DMS79 (cell line): ENCODE data around the gene OVAAL.
A peak's percentile ranks its signal among the peaks of the same experiment; 100 is the strongest.

Experiments
- DNase-seq: peaks from one replicate; lab custom pipeline; 2025; lab: John Stamatoyannopoulos, UW

Gene OVAAL

DNA sequence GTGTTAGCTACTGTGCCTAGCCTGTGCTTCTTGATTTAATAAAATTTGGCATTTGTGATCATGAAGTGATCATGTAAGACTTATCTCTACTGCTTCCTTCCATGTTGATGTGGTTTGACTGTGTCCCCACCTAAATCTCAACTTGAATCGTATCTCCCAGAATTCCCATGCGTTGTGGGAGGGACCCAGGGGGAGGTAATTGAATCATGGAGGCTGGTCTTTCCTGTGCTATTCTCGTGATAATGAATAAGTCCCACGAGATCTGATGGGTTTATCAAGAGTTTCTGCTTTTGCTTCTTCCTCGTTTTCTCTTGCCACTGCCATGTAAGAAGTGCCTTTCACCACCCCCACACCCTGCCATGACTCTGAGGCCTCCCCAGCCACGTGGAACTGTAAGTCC is at the start of gene OVAAL:
Gene OVAAL (plus strand): TSS at position 301 of the 400 bp plus-strand sequence.
- no peak for DNase-seq

DNA sequence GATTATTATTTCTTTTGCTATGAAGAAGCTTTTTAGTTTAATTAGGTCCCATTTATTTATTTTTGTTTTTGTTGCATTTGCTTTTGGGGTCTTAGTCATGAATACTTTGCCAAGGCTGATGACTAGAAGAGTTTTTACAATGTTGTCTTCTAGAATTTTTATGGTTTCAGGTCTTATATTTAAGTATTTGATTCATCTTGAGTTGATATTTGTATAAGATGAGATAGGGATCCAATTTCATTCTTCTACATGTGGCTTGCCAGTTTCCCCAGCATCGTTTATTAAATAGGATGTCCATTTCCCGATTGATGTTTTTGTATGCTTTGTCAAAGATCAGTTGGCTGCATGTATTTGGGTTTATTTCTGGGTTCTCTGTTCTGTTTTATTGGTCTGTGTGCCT is 47.9 kb upstream of the OVAAL start:
- no peak for DNase-seq

DNA sequence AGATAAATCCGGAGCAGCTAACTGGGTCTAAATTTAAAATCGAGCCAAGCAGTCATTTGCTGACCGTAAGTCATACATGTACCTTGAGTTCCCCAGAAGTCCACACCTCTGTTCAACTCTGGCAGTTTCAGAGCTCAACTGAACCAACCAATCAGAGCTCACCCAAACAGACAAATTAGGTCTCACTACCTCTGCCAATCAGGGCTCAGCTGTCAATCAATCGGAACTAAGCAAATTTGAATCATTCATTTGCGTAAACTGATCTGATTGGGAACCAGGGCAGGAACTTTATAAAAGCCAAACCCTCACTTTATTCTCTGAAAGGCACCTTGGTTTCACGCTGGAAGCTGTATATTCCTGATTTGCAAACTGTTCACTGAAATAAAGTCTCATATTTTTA is 45.2 kb upstream of the OVAAL start:
- DNase-seq: no peak

DNA sequence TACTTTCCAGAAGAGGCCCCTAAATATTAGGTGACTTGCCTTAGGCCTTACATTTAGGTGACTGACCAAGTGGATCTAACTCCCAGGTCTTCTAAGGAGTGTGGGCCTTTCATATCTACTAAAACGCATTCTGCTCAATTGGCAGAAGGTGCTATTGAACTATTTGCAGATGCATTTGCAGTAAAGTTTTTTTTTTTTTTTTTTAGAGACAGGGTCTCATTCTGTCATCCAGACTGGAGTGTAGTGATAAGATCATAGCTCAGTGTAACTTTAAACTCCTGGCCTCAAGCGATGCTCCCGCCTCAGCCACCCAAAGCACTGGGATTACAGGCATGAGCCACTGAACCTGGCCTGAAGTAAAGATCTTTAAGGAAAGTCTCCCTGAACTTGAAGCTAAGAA is 43.4 kb upstream of the OVAAL start:
- DNase-seq: no peak

DNA sequence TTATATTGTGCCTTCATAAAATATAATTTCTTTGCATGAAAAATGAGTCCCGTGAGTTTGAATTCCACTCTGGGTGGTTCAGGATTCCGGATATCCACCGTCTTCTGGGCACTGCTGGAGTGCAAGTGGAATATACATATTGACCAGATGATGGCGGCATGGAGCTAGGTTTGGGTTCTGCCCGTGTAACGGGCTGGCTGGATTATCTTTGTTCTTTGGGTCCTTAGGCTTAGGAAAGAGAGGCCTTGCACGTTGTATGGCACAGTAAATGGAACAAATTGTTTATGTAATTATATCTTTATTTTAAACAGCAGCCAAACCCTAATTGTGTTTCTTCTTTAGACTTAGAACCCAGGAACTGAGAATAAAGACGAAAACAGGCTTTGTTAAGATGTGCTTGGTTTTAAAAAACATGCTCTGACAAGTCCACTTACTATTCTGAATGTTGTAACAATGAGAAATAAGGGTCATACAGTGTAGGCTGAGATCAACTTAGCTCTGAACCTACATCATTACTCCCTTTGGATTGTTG is 42.8 kb upstream of the OVAAL start:
- peak; percentile 47 for DNase-seq

DNA sequence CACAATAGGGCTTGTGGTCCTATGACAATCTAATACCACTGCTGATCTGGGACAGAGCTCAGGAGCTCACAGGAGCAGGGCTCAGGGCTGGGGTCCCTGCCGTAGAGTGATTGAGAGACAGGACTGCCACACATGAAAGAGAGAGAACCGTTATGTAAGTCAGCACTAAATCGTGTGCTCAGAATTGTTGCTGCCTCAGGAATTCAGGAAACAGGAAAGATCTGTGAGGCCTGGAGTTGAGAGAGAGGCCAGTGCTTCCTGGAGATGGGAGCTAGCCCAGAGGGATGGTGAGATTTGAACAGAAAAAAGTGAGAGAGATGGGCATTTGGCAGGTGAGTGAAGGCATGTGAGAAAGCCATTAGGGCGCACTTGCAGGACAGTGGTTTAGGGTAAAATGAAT is 38.9 kb upstream of the OVAAL start:
- no peak for DNase-seq

DNA sequence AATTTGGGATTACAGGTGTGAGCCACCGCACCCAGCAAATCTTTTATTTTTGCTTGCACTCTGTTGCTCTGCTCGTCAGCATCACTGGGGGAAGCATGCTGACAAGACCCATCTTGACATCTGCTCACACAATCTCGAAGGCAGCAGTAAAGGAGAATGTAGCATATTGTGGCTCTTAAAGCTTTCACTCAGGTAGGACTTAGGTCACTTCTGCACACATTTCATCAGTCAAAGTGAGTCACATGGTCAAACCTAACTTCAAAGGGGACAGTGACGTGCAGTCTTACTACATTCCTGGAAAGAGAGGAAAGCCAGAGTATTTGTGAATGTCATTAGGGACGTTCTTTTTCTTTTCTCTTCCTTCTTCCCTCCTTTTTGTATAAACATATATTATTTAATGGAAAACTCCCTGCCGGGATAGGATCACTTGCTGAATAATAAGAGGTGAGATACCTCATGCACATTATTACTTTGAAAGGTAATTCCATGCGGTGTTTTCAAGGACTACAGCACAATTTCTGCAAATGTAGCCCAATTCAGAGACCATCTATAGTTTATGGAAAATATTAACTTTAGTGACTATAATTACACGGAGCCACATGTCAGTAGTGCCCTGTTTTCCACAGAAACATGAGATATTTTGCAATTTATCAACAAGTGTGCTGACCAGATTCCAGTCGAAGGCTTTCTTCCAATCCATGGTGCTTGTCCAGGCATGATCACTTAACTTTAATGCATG is 37.1 kb upstream of the OVAAL start:
- no peak for DNase-seq

DNA sequence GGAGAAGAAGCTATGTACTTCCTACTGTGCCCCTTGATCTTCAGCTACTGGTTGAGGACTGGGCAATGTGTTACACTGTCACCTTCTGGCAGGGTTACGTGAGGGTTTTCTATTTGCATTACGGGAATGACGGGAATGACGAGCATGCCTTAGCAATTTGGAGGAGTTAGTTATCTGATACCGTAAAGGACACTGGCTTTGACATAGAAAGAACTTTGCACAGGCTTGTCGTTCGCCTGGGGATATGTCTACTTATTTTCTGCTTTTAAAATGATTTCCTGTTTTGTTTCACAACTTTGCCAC is 36.6 kb upstream of the OVAAL start:
- DNase-seq: no peak

DNA sequence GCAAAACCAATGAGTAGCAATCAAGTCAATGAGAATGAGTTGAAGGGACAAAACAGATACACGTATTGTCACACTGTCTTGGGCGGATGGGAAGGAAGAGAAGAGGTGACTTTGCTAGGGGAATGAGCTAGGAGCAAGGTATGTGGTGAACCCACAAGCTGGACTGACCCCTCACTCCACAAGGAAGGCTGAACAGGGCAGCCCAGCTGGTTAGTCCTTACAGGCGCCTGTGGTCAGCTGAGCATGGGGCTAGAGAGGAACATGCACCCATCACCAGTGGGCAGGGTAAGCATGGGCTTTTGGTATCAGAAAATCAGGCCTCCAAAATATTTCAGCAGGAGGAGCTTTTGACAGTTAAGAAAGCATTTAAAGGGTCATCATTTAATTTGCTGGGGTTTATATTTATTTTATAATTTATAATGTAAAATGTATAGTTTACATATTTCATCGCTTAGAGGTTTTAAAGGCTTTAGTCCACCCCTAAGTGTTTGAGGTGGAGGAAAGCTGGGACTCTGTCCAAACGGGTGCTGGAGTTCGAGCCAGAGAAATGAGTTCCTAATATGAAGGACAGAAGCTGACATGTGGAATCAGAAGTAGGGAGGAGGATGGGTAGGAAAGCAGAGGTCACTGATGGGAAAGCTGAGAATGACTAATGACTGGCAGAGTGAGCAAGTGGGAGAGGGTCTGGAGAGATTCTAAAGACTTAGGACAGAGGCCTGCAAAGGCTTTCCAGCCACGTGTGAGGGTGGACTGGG is 34.4 kb upstream of the OVAAL start:
- no peak for DNase-seq

DNA sequence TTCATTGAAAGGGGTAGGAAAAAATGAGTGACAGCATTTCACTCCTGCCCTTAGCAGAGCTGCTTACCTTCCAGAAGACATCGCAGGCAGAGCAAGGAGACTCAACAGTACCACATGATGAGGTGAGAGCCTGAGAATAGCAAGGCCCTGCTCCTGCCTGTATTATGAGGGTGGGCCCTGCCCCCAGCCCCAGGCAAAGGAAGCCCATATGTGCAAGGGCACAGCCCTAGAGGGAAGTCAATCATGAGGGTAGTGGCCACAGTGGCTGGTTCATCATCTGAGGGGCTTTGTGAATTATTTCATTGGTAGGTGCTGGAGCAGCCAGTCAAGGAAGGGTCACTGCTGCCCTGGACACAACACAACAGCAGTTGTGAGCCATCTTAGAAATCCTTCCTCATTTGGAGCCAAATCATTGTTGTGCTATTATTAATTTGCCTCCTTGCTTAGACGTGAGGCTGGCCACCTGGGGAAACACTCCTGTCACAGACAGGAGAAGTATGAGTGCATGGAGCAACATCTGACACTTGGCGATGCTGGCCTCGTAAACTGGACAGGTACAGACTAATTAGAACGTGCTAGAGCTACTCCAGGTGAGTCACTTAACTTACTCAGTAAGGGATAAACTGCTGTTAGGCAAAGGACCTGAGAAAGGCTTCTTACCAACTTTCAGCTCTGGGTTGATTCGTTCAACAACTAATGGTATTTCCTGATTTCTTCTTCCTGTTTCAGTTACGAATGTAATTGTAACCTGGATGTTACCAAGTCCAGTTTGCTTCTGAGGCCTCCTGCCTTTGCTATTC is 33.6 kb upstream of the OVAAL start:
- no peak for DNase-seq

DNA sequence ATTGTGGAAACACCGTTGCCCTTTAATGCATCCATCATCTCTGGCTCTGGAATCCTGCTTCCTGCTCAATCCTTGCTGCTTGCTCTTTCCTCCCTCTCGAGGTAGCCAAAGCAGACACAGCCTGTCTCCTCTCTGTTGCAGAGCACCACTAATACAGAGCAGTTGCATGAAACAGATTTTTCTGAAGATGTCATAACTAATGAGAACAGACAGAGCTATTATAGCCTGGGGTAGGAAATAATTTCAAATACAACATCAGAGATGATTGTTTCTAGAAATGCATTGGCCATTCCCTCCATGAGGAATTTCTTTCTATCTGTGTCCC is 33.1 kb upstream of the OVAAL start:
- no peak for DNase-seq

DNA sequence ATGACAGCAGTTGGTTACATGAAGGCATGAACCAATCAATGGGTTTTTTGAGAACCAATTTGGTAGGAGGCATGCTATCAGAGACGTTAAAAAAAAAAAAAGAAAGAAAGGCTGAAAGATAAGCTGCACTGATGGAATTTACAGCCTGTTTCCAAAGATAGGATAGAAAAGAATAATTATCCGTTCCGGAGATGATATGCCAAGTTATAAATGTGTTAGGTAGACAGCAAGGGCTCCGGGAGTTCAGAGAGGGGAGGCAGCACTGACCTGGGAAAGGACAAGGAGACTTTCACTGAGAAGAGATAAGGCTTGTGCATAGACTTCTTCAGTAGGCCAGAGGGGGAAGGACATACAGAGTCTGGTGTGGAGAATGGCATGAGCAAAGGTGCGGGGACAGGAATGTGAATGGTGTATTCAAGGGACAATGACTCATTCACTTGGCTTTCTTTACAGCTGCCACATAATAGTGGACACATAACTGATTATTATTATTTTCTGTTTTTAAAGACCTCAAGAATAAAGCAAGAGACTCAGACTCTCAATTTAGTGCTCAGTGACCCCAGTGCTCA is 31.6 kb upstream of the OVAAL start:
- DNase-seq: no peak

DNA sequence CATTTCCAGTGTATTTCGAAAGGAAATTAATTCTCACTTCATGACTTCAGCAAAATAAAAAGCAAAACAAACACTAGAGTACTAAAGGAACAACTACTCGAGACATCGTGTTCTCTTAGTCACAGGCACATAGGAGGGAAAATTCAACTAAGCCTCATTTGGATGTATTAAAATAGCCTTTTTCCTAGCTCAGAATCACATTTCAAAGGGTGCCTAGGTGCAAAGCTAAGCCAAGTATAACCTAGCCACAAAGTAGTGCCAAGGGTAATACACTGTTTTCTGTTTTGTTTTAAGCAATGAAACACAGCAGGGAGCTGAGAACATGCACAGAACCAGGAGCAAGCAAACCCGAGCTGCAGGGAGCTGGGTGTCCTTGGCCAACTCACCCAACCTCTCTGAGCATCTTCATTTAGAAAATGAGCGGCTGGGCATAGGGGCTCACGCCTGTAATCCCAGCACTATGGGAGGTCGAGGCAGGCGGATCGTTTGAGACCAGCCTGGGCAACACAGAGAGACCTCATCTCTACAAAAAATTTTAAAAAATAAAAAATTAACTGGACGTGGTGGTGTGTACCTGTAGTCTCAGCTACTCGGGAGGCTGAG is 29.8 kb upstream of the OVAAL start:
- no peak for DNase-seq

DNA sequence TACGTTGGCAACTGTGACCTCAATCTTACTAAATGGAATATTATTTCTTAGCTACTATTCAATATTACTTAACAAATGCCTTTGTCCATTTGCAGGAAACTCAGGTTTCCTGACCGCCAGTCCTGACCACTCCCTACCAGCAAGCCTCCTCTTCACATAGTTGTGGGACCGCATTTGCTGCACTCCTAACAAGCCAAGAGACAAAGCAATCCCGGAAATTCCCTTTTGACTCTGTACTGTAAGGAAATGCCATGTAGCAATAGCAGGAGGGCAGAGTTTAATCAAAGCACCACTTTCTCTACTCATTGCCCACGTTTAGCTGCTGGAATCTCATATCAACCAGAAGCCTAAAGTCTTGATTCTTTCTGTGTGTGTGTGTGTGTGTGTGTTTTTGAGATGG is 28.3 kb upstream of the OVAAL start:
- no peak for DNase-seq

DNA sequence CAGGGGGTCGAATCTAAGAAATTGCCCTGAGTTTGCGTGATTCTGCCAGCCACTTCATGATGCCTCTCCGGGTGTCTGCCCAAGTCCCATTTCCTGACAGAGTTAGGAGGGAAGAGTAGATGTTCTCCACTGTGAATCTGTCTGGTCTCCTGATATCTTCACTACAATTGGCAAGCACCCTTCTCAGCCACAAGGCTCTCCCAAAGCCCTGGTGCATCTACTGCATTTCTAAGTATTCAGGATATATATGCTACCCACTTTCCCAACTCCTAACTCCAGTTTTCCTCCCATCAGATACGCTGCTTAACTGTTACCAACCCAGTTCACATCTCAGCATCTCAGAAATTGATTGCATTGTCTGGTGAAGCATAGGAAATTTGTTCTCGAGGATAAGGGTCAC is 25.9 kb upstream of the OVAAL start:
- no peak for DNase-seq

DNA sequence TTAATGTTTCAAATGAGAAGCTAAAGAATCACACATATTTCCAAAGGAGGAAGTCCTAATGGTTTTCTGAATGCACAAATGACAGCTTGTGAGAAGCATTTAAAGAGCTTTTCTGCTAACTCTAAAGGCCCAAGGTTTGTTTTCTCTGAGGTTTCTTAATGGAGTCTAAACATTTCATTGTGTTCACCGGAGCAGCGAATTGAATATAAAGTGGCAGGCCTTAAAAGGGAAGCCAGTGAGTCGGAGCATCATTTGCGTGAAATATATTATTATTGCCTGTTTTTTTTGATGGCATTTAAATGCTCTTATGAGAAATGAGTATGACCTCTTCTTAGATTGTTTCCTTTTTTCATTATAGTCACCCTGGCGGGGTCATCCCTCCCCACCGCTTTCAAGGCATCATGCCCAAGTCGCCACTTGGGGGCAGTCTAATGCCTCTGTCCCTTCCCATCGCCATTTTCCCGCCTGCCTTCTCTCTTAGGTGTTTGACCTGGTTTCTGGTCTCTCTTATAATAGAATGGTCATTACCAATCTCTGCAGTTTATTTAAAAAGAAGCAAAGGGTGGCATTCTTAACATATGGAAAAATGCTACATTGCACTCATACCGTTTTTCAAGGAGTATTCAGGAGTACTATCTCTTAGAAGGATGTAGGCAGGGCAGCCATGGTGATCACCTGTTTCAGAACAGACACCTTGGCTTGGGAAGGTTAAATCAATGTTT is 25.3 kb upstream of the OVAAL start:
- peak; percentile 84 for DNase-seq

DNA sequence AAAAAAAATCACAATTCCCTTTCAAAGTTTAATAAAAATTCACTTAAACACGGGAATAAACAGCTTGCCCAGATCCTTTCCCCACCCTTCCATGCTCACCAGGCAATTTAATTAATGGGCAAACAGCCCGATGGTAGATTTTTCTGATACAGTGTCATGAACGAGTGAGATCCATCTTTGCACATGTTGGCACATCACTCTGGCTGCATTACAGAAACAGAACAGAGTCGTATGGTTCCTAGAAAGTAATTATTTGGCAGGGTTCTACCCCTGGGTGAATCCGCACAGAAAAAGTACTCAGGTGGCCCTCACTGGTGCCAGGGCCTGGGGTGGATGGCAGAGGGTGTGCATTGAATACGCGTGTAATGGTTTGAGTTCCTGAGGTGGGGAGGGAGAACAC is 24.6 kb upstream of the OVAAL start:
- no peak for DNase-seq

DNA sequence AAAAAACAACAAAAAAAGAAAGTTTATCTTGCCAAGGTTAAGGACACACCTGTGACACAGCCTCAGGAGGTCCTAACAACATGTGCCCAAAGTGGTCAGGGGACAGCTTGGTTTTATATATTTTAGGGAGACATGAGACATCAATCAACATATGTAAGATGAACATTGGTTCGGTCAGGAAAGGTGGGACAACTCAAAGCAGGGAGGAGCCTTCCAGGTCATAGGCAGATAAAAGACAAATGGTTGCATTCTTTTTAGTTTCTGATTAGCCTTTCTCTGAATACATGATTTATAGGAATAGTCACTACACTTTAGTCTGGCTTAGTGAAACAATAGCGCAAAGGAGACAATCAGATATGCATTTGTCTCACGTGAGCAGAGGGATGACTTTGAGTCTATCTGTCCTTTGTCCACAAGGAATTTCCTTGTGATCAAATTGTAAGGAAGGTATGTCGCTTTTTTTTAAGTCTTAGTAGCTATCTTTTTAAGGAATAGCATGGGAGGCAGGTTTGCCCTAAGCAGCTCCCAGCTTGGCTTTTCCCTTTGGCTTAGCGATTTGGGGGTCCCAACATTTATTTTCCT is 23.3 kb upstream of the OVAAL start:
- no peak for DNase-seq

DNA sequence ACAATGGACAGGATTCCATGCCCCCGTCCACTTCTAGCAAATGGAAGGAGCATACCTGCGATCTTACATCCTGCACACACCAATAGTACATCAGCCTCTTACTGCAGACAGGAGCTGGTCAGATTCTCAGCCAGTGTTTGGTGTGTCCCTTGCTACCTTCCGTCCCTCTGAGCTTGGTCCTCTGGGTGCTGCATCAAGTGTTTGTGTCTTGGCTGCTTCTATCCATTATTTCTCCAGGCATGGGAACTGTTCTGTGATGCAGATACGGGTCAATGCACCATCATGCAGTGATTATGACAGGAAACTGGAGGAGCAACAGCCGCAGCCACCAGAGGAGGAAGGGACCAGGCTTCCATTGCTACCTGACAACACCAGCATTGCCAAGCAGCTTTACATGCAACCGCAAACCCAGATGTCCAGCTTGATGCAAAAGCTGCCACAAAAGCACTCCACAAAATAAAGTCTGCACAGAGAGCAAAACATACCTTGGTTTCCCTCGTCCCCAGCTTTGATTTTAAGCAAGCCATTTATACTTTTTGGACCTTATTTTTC is 21.9 kb upstream of the OVAAL start:
- no peak for DNase-seq

DNA sequence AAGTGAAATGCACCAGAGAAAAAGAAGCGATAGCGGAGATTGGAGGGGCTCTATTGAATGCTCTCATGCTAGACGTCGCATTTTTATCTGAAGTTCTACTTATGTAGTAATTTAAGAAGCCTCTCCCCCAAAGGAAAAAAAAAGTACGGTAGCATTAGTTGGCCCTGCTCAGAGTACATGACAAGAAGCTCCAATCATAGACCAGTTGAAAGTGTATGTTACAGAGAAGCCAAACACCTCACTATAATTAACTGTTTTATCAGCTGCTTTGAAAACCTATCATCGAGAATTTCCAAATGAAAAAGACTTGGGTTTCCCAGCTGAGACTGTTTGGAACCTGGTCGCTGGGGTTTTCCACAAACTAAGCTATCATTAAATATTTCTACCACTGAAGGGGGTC is 19.6 kb upstream of the OVAAL start:
- no peak for DNase-seq
